RWPE2 (cell line): ENCODE data around the gene MRPL50.

ENCODE experiments used
- ATAC-seq: fragments of 200-7000 bp; cut with Tn5 transposase; 3 replicates; pipeline ENCODE4 v1.9.1; 2021; ENCODE audit warnings: low read depth
- DNase-seq: peaks from one replicate; pipeline ENCODE4 v3.0.0-alpha.2; 2020; ENCODE audit warnings: low spot score
- H3K27ac ChIP-seq: fragments of 450-650 bp; 2 replicates; pipeline ENCODE4 v1.5.1; 2017; ENCODE audit warnings: mild to moderate bottlenecking; ENCODE audit not compliant: poor library complexity, severe bottlenecking
- H3K27me3 ChIP-seq: fragments of 250-450 bp; sonication (Bioruptor Pico); 2 replicates; pipeline ENCODE4 v1.5.1; 2021; ENCODE audit warnings: mild to moderate bottlenecking, moderate library complexity; ENCODE audit not compliant: insufficient read depth, poor library complexity, severe bottlenecking
- H3K36me3 ChIP-seq: fragments of 250-450 bp; sonication (Bioruptor Pico); 2 replicates; pipeline ENCODE4 v1.5.1; 2020; ENCODE audit warnings: low read depth, mild to moderate bottlenecking, moderate library complexity
- H3K4me1 ChIP-seq: fragments of 250-450 bp; sonication (Bioruptor Pico); 2 replicates; pipeline ENCODE4 v1.5.1; 2021; ENCODE audit warnings: mild to moderate bottlenecking, moderate library complexity; ENCODE audit not compliant: insufficient read depth, poor library complexity, severe bottlenecking
- H3K4me3 ChIP-seq: fragments of 250-450 bp; sonication (Bioruptor Pico); 2 replicates; pipeline ENCODE4 v1.5.1; 2021; ENCODE audit warnings: mild to moderate bottlenecking, moderate library complexity; ENCODE audit not compliant: severe bottlenecking
- H3K9me3 ChIP-seq: fragments of 250-450 bp; sonication (Bioruptor Pico); 2 replicates; pipeline ENCODE4 v1.5.1; 2021; ENCODE audit warnings: mild to moderate bottlenecking, moderate library complexity; ENCODE audit not compliant: severe bottlenecking
- CTCF ChIP-seq: fragments of 450-650 bp; IDR thresholded peaks from one replicate; pipeline ENCODE4 v1.5.1; 2017; ENCODE audit warnings: mild to moderate bottlenecking, moderate library complexity; ENCODE audit not compliant: poor library complexity, severe bottlenecking

Gene MRPL50

GRCh38 chr9:101442736-101443135, 44.3 kb upstream of the MRPL50 start:
- no peaks in the 10 kb centered on the region for H3K9me3 ChIP-seq
- no peak for TF ChIP-seq CTCF
- ATAC-seq (no peak), DNase-seq (no peak)
- H3K36me3 ChIP-seq: no peaks in the 10 kb centered on the region
- peaks cover 15% of the 10 kb centered on the region for H3K27me3 ChIP-seq
- no peak overlapping the region for H3K4me3 ChIP-seq
- H3K27ac ChIP-seq: no peak overlapping the region
- no peaks in the 10 kb centered on the region for H3K4me1 ChIP-seq

GRCh38 chr9:101442318-101442717, 43.9 kb upstream of the MRPL50 start:
- H3K9me3 ChIP-seq: no peaks in the 10 kb centered on the region
- no peaks in the 10 kb centered on the region for H3K4me1 ChIP-seq
- H3K27me3 ChIP-seq: peaks cover 15% of the 10 kb centered on the region
- TF ChIP-seq CTCF: no peak
- no peak overlapping the region for H3K27ac ChIP-seq
- DNase-seq (no peak), ATAC-seq (no peak)
- H3K36me3 ChIP-seq: no peaks in the 10 kb centered on the region
- H3K4me3 ChIP-seq: no peak overlapping the region

GRCh38 chr9:101440714-101441230, 42.4 kb upstream of the MRPL50 start:
- no peak overlapping the region for H3K4me3 ChIP-seq
- no peaks in the 10 kb centered on the region for H3K9me3 ChIP-seq
- no peak overlapping the region for H3K27ac ChIP-seq
- TF ChIP-seq CTCF: no peak
- DNase-seq: no peak
- H3K27me3 ChIP-seq: peaks cover 23% of the 10 kb centered on the region
- H3K4me1 ChIP-seq: no peaks in the 10 kb centered on the region
- no peak for ATAC-seq
- H3K36me3 ChIP-seq: no peaks in the 10 kb centered on the region

DNA sequence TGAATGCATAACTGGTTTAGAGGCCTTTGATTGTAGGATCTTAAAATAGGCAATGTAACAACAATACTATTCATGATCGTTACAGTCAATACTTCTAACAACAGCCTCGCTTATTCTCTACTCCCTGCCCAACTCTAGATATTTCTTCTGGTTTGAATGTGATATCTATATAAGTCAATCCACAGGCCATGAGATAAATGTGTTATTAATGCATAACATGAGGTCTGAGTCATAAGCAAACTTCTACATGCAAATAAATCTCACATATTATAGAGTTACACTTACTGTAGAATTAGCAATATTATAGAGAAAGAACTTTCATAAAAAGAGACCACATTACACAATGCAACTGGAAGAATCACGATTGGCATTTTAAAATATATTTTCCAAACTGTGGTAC, 40.1 kb upstream of the MRPL50 start:
- ATAC-seq (no peak), DNase-seq (no peak)
- no peak overlapping the region for H3K27ac ChIP-seq
- TF ChIP-seq CTCF: no peak
- H3K27me3 ChIP-seq: peaks cover 20% of the 10 kb centered on the region
- no peaks in the 10 kb centered on the region for H3K9me3 ChIP-seq
- no peaks in the 10 kb centered on the region for H3K4me1 ChIP-seq
- H3K4me3 ChIP-seq: no peak overlapping the region
- H3K36me3 ChIP-seq: no peaks in the 10 kb centered on the region

DNA sequence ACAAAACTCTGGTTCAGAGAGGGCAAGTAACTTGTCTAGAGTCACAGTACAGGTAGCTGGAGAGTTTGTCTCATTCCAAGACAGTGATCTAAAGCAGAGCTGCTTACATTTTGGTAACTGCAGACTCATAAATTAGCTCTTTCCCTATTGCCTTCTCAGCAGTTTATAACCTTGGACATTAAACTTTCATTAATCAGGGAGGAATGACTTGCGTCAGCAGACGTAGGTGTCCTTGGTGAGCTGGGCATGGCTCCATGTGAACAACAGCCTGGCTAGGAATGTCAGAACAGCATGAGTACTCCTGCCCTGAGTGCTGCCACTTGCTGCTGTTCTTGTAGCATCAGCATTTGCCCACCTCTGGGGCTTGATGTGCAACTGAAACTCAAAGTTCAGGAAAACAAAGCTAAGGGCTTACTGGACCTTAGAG, 39.4 kb upstream of the MRPL50 start:
- Histone ChIP-seq H3K27ac (no peak overlapping the region), H3K36me3 (no peaks in the 10 kb centered on the region), H3K9me3 (no peaks in the 10 kb centered on the region), H3K4me1 (no peaks in the 10 kb centered on the region), H3K4me3 (no peak overlapping the region), H3K27me3 (peaks cover 18% of the 10 kb centered on the region)
- ATAC-seq: no peak
- no peak for DNase-seq
- TF ChIP-seq CTCF: no peak
